Type B pancreatic cell (in vitro differentiated cells): ENCODE data around the gene SLC35D1. TPM values are rescaled to one million over a fixed set of nuclear protein-coding genes. Genes with fewer than 3 reads are reported as not detected.
A peak's percentile ranks its signal among the peaks of the same experiment; 100 is the strongest.

ENCODE experiments used
- DNase-seq: peaks from one replicate; pipeline ENCODE4 v3.0.0; 2021; ENCODE audit warnings: mixed read lengths; ENCODE audit not compliant: unreplicated experiment; ENCODE audit errors: extremely low spot score
- H3K27ac Mint-ChIP-seq: 2 replicates; pipeline ENCODE4 v1.8.0; 2021; ENCODE audit warnings: mild to moderate bottlenecking, mixed read lengths
- H3K27me3 Mint-ChIP-seq: 2 replicates; pipeline ENCODE4 v1.8.0; 2021; ENCODE audit warnings: mixed read lengths
- H3K36me3 Mint-ChIP-seq: 2 replicates; pipeline ENCODE4 v1.8.0; 2021; ENCODE audit warnings: mixed read lengths
- H3K4me1 Mint-ChIP-seq: one replicate; pipeline ENCODE4 v1.8.0; 2021; ENCODE audit warnings: mixed read lengths; ENCODE audit not compliant: unreplicated experiment
- H3K4me3 Mint-ChIP-seq: 2 replicates; pipeline ENCODE4 v1.8.0; 2021; ENCODE audit warnings: mild to moderate bottlenecking, mixed read lengths
- H3K9me3 Mint-ChIP-seq: 2 replicates; pipeline ENCODE4 v1.8.0; 2021; ENCODE audit warnings: mixed read lengths
- CTCF ChIP-seq: fragments of 200-600 bp; sonication (generic); conservative IDR thresholded peaks from 2 replicates; pipeline ENCODE4 v1.5.0; 2021; ENCODE audit warnings: antibody characterized with exemption, mild to moderate bottlenecking
- total RNA-seq: library from RNA; stranded (reverse); gene quantifications from 2 replicates; pipeline ENCODE4 v1.2.1, GENCODE V29; 2021; ENCODE audit warnings: low replicate concordance

Gene SLC35D1
- total RNA-seq, 1 donor from 2014 or later = 13.0 TPM

GRCh38 chr1:67031121-67031858, 22.7 kb downstream of the SLC35D1 start:
- H3K9me3 Mint-ChIP-seq = no peaks in the 10 kb centered on the region
- DNase-seq = no peak
- no peak overlapping the region for H3K27ac Mint-ChIP-seq
- no peaks in the 10 kb centered on the region for H3K27me3 Mint-ChIP-seq
- TF ChIP-seq CTCF = no peak
- no peaks in the 10 kb centered on the region for H3K4me1 Mint-ChIP-seq
- no peak overlapping the region for H3K4me3 Mint-ChIP-seq
- H3K36me3 Mint-ChIP-seq = peaks cover 25% of the 10 kb centered on the region

GRCh38 chr1:67029472-67029871, 24.5 kb downstream of the SLC35D1 start:
- no peak for DNase-seq
- Mint-ChIP-seq H3K27ac (no peak overlapping the region), H3K9me3 (no peaks in the 10 kb centered on the region), H3K27me3 (no peaks in the 10 kb centered on the region), H3K4me1 (no peaks in the 10 kb centered on the region), H3K36me3 (peaks cover 21% of the 10 kb centered on the region), H3K4me3 (no peak overlapping the region)
- no peak for TF ChIP-seq CTCF

- TF ChIP-seq CTCF = no peak
- Mint-ChIP-seq H3K4me1 (peaks cover 22% of the 10 kb centered on the region), H3K27ac (no peak overlapping the region), H3K4me3 (no peak overlapping the region), H3K27me3 (no peaks in the 10 kb centered on the region), H3K36me3 (peaks cover 34% of the 10 kb centered on the region), H3K9me3 (no peaks in the 10 kb centered on the region)
- no peak for DNase-seq
Measured at GRCh38 chr1:67020765-67021164, 33.2 kb downstream of the SLC35D1 start.

GRCh38 chr1:67020304-67020703, 33.6 kb downstream of the SLC35D1 start:
- TF ChIP-seq CTCF = no peak
- H3K9me3 Mint-ChIP-seq = no peaks in the 10 kb centered on the region
- no peak overlapping the region for H3K4me3 Mint-ChIP-seq
- no peak overlapping the region for H3K27ac Mint-ChIP-seq
- peaks cover 30% of the 10 kb centered on the region for H3K36me3 Mint-ChIP-seq
- no peaks in the 10 kb centered on the region for H3K27me3 Mint-ChIP-seq
- DNase-seq = no peak
- H3K4me1 Mint-ChIP-seq = peaks cover 22% of the 10 kb centered on the region

GRCh38 chr1:67019600-67020136, 34.3 kb downstream of the SLC35D1 start:
- H3K27me3 Mint-ChIP-seq = no peaks in the 10 kb centered on the region

More at GRCh38 chr1:67019600-67020136, 34.3 kb downstream of the SLC35D1 start:
- TF ChIP-seq CTCF = no peak
- DNase-seq = no peak
- H3K4me1 Mint-ChIP-seq = peaks cover 22% of the 10 kb centered on the region
- no peak overlapping the region for H3K4me3 Mint-ChIP-seq
- H3K36me3 Mint-ChIP-seq = peaks cover 24% of the 10 kb centered on the region
- no peaks in the 10 kb centered on the region for H3K9me3 Mint-ChIP-seq
- peak overlapping the region; percentile 60 for H3K27ac Mint-ChIP-seq
